H9 (cell line): ENCODE data around the gene HOXD4. TPM values are rescaled to one million over a fixed set of nuclear protein-coding genes. Genes with fewer than 3 reads are reported as not detected.
A peak's percentile ranks its signal among the peaks of the same experiment; 100 is the strongest.

ENCODE experiments used
- DNase-seq: peaks from one replicate; pipeline ENCODE4 v3.0.0-alpha.2; 2017
- H2AFZ ChIP-seq: one replicate; pipeline ENCODE4 v1.6.1; 2013; ENCODE audit warnings: mild to moderate bottlenecking, low read length, control low read depth, moderate library complexity
- H2AK5ac ChIP-seq: 2 replicates; pipeline ENCODE4 v1.6.1; 2013; ENCODE audit warnings: low read length, control low read depth, mixed read lengths; ENCODE audit not compliant: insufficient read length
- H2BK120ac ChIP-seq: one replicate; pipeline ENCODE4 v1.6.1; 2013; ENCODE audit warnings: low read depth, mild to moderate bottlenecking, low read length, control low read depth, inconsistent platforms; ENCODE audit not compliant: poor library complexity, severe bottlenecking
- H2BK12ac ChIP-seq: 2 replicates; pipeline ENCODE4 v1.6.1; 2013; ENCODE audit warnings: low read length, control low read depth, mixed read lengths, low read depth; ENCODE audit not compliant: insufficient read length
- H2BK15ac ChIP-seq: 2 replicates; pipeline ENCODE4 v1.6.1; 2013; ENCODE audit warnings: low read depth, low read length, control low read depth
- H2BK20ac ChIP-seq: one replicate; pipeline ENCODE4 v1.6.1; 2013; ENCODE audit warnings: low read depth, mild to moderate bottlenecking, low read length, control low read depth, inconsistent platforms; ENCODE audit not compliant: poor library complexity, severe bottlenecking
- H2BK5ac ChIP-seq: 2 replicates; pipeline ENCODE4 v1.6.1; 2013; ENCODE audit warnings: low read length, control low read depth, mixed read lengths; ENCODE audit not compliant: insufficient read length
- H3K14ac ChIP-seq: 2 replicates; pipeline ENCODE4 v1.6.1; 2013; ENCODE audit warnings: low read length, control low read depth; ENCODE audit not compliant: insufficient read depth
- H3K18ac ChIP-seq: 2 replicates; pipeline ENCODE4 v1.6.1; 2013; ENCODE audit warnings: low read depth, mild to moderate bottlenecking, mixed read lengths, low read length, control low read depth; ENCODE audit not compliant: insufficient read length
- H3K23ac ChIP-seq: 2 replicates; pipeline ENCODE4 v1.6.1; 2013; ENCODE audit warnings: low read length, control low read depth, mixed read lengths, low read depth; ENCODE audit not compliant: insufficient read length
- H3K23me2 ChIP-seq: 2 replicates; pipeline ENCODE4 v1.6.1; 2013; ENCODE audit warnings: low read depth, mild to moderate bottlenecking, mixed read lengths, low read length, control low read depth; ENCODE audit not compliant: insufficient read length, poor library complexity, severe bottlenecking
- H3K27ac ChIP-seq: 2 replicates; pipeline ENCODE4 v1.5.1; 2013; ENCODE audit warnings: low read length, control low read depth, mixed read lengths, low read depth; ENCODE audit not compliant: insufficient read length
- H3K27me3 ChIP-seq: 2 replicates; pipeline ENCODE4 v1.6.1; 2013; ENCODE audit warnings: low read length, control low read depth, inconsistent platforms; ENCODE audit not compliant: insufficient read depth
- H3K4ac ChIP-seq: 2 replicates; pipeline ENCODE4 v1.6.1; 2013; ENCODE audit warnings: low read depth, mild to moderate bottlenecking, control low read depth, inconsistent platforms, low read length, moderate library complexity
- H3K4me1 ChIP-seq: 2 replicates; pipeline ENCODE4 v1.6.1; 2013; ENCODE audit warnings: low read length, control low read depth, inconsistent platforms; ENCODE audit not compliant: insufficient read depth
- H3K4me2 ChIP-seq: 2 replicates; pipeline ENCODE4 v1.6.1; 2013; ENCODE audit warnings: low read length, control low read depth, mixed read lengths; ENCODE audit not compliant: insufficient read length, insufficient read depth
- H3K56ac ChIP-seq: 2 replicates; pipeline ENCODE4 v1.6.1; 2013; ENCODE audit warnings: low read depth, mild to moderate bottlenecking, mixed read lengths, low read length, control low read depth; ENCODE audit not compliant: insufficient read length
- H3K79me1 ChIP-seq: 2 replicates; pipeline ENCODE4 v1.6.1; 2013; ENCODE audit warnings: low read depth, mild to moderate bottlenecking, moderate library complexity, low read length, control low read depth, inconsistent platforms; ENCODE audit not compliant: insufficient read depth, poor library complexity, severe bottlenecking
- H3K79me2 ChIP-seq: 2 replicates; pipeline ENCODE4 v1.6.1; 2013; ENCODE audit warnings: low read length, control low read depth, inconsistent platforms; ENCODE audit not compliant: insufficient read depth
- H3K9ac ChIP-seq: 2 replicates; pipeline ENCODE4 v1.6.1; 2013; ENCODE audit warnings: low read length, control low read depth, mixed read lengths; ENCODE audit not compliant: insufficient read length; ENCODE audit errors: extremely low read depth
- H3K9me3 ChIP-seq: one replicate; pipeline ENCODE4 v1.6.1; 2013; ENCODE audit warnings: low read depth, low read length, inconsistent platforms; ENCODE audit not compliant: control insufficient read depth
- H3T11ph ChIP-seq: one replicate; pipeline ENCODE4 v1.6.1; 2013; ENCODE audit warnings: mild to moderate bottlenecking, low read length, control low read depth, inconsistent platforms
- H4K20me1 ChIP-seq: one replicate; pipeline ENCODE4 v1.6.1; 2013; ENCODE audit not compliant: control insufficient read depth, insufficient read length, insufficient read depth
- H4K5ac ChIP-seq: 2 replicates; pipeline ENCODE4 v1.6.1; 2013; ENCODE audit warnings: low read depth, mild to moderate bottlenecking, mixed read lengths, low read length, control low read depth; ENCODE audit not compliant: insufficient read length
- H4K8ac ChIP-seq: replicated peaks from 2 replicates; pipeline ENCODE4 v1.6.1; 2013; ENCODE audit warnings: low read length, control low read depth, mixed read lengths, low read depth; ENCODE audit not compliant: insufficient read length
- H4K91ac ChIP-seq: 2 replicates; pipeline ENCODE4 v1.6.1; 2013; ENCODE audit warnings: low read depth, mild to moderate bottlenecking, moderate library complexity, mixed read lengths, low read length, control low read depth; ENCODE audit not compliant: insufficient read length
- H3K27ac Mint-ChIP-seq, 3 experiments: 2 replicates in 2 of 3; 3 replicates in 1 of 3; pipeline ENCODE4 v1.8.0; 2020 to 2021; ENCODE audit warnings: mixed read lengths in 3 of 3, mild to moderate bottlenecking in 1 of 3, moderate library complexity in 1 of 3
- H3K27me3 Mint-ChIP-seq: 2 replicates; pipeline ENCODE4 v1.8.0; 2021; ENCODE audit warnings: low read depth, mild to moderate bottlenecking, moderate library complexity, mixed read lengths
- H3K36me3 Mint-ChIP-seq, 3 experiments: 2 replicates in 2 of 3; 3 replicates in 1 of 3; pipeline ENCODE4 v1.8.0; 2020 to 2021; ENCODE audit warnings: low read depth in 3 of 3, mixed read lengths in 3 of 3; ENCODE audit not compliant: insufficient read depth in 1 of 3
- H3K4me1 Mint-ChIP-seq, 2 experiments: 2 replicates each; pipeline ENCODE4 v1.8.0; 2020; ENCODE audit warnings: mixed read lengths in 2 of 2
- H3K4me3 Mint-ChIP-seq, 2 experiments: 2 replicates in 1 of 2; 3 replicates in 1 of 2; pipeline ENCODE4 v1.8.0; 2020 to 2021; ENCODE audit warnings: mild to moderate bottlenecking in 2 of 2, mixed read lengths in 2 of 2, moderate library complexity in 1 of 2
- H3K9me3 Mint-ChIP-seq, 2 experiments: 2 replicates in 1 of 2; 3 replicates in 1 of 2; pipeline ENCODE4 v1.8.0; 2020; ENCODE audit warnings: mild to moderate bottlenecking in 2 of 2, mixed read lengths in 2 of 2, moderate library complexity in 1 of 2
- WGBS: extraction: QIAGEN DNeasy Blood & Tissue Kit; methylation state at CpG from one replicate; pipeline ENCODE4 v1.1.7; 2013; ENCODE audit warnings: missing lambda C conversion rate, low lambda C conversion rate, mixed read lengths; ENCODE audit not compliant: insufficient read length; ENCODE audit errors: extremely low coverage; 5-methylcytosine and 5-hydroxymethylcytosine counted together
- total RNA-seq: library from RNA; stranded (reverse); gene quantifications from 2 replicates; pipeline ENCODE4 v1.2.1, GENCODE V29; 2021
- TF ChIP-seq, protein P1 (sequence below): fragments of 200-600 bp; sonication (generic); conservative IDR thresholded peaks from 3 replicates; pipeline ENCODE4 v1.8.0; 2021; ENCODE audit warnings: antibody characterized with exemption, mild to moderate bottlenecking

HOXD4 gene
- total RNA-seq, 1 experiment from 2014 or later = not detected

DNA sequence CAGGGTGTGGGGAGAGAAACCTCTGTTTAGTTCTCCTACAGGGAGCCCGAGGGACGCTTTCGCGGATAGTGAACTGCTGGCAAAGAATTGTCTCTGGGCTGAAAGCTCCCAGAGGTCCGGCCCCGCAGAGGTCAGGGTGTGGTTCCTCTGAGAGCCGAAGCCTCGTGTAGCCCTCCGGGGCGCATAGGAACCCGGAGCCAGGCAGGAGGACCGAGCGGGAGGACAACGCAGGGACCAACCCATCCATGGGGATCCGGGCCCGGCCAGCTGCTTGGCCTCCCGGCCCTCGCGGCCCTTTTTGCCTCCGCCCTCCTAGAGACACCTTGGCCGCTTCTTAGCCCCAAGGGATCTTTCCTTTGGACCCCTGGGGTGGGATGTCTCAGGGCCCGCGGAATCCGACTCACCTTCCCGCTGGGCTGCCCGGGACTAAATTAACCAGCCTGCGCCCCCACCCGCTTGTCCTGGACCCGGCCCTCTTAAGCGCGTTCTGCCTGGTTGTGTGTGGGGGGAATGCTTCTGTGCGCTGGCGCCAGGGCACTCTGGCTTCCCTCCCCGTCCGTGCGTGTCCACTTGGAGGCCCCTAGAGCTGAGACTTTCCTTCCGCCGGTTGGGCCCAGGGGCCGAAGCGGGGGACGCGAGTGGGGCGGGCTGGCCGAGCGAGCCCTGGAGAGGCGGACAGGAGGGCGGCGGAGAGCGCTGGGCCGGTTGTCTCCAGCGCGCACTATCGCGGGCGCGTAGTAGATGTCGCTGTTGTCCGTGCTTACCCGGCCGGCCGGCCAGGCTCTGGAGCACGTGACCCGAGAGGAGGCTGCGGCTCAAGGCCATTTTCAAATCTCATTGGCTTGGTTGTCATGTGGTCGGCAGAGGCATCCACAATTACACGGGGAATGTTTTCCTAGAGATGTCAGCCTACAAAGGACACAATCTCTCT lies 35.2 kb upstream of the HOXD4 start, which contains the start of gene HOXD10:
Gene HOXD10 (plus strand): TSS at position 896 of the 931 bp plus-strand sequence. CDS start 56 bp downstream, outside the sequence.
- no peak within 1 kb of the TSS for H2BK5ac ChIP-seq
- Mint-ChIP-seq H3K4me3 (peak within 1 kb of the TSS; percentile 14 to 62; a peak in 2 of 5 replicates), H3K9me3 (peaks cover 10 to 24% of the 10 kb centered on the region in 2 experiments), H3K36me3 (peaks cover 0 to 3% (median 0%) of the 10 kb centered on the region in 3 experiments; a peak in 2 of 7 replicates), H3K4me1 (peaks cover 0 to 11% of the 10 kb centered on the region in 2 experiments; a peak in 2 of 4 replicates), H3K27me3 (peaks cover 100% of the 10 kb centered on the region), H3K27ac (no peak within 1 kb of the TSS)
- H4K20me1 ChIP-seq = peaks cover 4% of the 10 kb centered on the region
- no peak within 1 kb of the TSS for H3K56ac ChIP-seq
- WGBS = no CpG with 5 or more reads among the region's 66 CpGs
- H3K27me3 ChIP-seq = peaks cover 98% of the 10 kb centered on the region
- H3K79me1 ChIP-seq = no peaks in the 10 kb centered on the region
- H3T11ph ChIP-seq = no peak within 1 kb of the TSS
- no peaks in the 10 kb centered on the region for H3K4me1 ChIP-seq
- H3K9ac ChIP-seq = no peak within 1 kb of the TSS
- H3K23ac ChIP-seq = no peak within 1 kb of the TSS
- no peak within 1 kb of the TSS for H4K5ac ChIP-seq
- TF ChIP-seq, protein P1, sequence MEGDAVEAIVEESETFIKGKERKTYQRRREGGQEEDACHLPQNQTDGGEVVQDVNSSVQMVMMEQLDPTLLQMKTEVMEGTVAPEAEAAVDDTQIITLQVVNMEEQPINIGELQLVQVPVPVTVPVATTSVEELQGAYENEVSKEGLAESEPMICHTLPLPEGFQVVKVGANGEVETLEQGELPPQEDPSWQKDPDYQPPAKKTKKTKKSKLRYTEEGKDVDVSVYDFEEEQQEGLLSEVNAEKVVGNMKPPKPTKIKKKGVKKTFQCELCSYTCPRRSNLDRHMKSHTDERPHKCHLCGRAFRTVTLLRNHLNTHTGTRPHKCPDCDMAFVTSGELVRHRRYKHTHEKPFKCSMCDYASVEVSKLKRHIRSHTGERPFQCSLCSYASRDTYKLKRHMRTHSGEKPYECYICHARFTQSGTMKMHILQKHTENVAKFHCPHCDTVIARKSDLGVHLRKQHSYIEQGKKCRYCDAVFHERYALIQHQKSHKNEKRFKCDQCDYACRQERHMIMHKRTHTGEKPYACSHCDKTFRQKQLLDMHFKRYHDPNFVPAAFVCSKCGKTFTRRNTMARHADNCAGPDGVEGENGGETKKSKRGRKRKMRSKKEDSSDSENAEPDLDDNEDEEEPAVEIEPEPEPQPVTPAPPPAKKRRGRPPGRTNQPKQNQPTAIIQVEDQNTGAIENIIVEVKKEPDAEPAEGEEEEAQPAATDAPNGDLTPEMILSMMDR = peak; percentile 60
- peaks cover 2% of the 10 kb centered on the region for H3K23me2 ChIP-seq
- H2AFZ ChIP-seq = no peak within 1 kb of the TSS
- H3K18ac ChIP-seq = no peak within 1 kb of the TSS
- H3K4me2 ChIP-seq = no peak within 1 kb of the TSS
- no peak within 1 kb of the TSS for H3K14ac ChIP-seq
- DNase-seq = peak; percentile 86
- H3K9me3 ChIP-seq = no peaks in the 10 kb centered on the region
- H2BK15ac ChIP-seq = no peak within 1 kb of the TSS
- no peak within 1 kb of the TSS for H3K27ac ChIP-seq
- no peak within 1 kb of the TSS for H3K4ac ChIP-seq
- no peak within 1 kb of the TSS for H2BK12ac ChIP-seq
- H2BK120ac ChIP-seq = no peak within 1 kb of the TSS
- no peaks in the 10 kb centered on the region for H3K79me2 ChIP-seq
- H4K91ac ChIP-seq = no peak within 1 kb of the TSS
- H2AK5ac ChIP-seq = no peak within 1 kb of the TSS
- H2BK20ac ChIP-seq = no peak within 1 kb of the TSS
- no peak within 1 kb of the TSS for H4K8ac ChIP-seq
